COLO668 (cell line): ENCODE measurements around the gene UGT1A3.

ENCODE experiments used
- DNase-seq: peaks from one replicate; lab custom pipeline; 2025; ENCODE audit not compliant: unreplicated experiment; lab: John Stamatoyannopoulos, UW

Gene UGT1A3

DNA sequence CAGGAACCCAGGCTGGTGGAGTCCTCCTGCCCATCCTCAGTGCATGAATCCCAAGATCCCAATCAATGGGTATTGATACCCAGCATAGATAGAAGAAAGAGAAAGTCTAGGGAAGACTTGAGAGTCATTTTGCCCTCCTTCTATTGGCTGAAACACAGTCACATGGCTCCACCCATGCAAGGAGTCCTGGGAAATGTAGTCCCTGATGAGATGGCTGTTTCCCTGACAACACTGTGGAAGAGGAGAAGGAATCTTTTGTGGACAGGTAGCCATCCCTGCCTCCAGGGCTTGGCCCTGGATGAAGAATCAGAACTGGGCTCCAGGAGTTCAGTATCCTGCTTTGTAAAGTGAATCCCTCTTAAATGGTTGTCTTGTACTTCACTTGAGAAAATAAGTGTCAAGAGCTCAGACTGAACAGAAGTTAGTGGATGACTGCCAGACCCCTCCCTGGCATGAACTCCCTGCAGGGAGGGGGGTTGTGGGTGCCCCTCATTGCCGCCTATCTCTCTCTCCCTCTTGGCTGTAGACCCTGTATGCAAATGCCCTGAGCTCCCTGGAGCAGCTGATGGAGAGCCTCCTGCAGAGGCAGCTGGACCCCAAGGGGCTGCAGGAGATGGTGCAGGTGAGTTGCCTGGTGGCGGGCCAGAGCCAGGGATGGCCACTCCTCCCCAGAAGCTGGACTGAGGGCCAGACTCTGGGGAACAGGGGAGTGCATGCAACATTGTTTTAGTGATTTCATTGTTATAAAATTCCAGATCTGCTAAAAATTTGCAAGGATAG, 85.4 kb downstream of the UGT1A3 start:
- no peak for DNase-seq

DNA sequence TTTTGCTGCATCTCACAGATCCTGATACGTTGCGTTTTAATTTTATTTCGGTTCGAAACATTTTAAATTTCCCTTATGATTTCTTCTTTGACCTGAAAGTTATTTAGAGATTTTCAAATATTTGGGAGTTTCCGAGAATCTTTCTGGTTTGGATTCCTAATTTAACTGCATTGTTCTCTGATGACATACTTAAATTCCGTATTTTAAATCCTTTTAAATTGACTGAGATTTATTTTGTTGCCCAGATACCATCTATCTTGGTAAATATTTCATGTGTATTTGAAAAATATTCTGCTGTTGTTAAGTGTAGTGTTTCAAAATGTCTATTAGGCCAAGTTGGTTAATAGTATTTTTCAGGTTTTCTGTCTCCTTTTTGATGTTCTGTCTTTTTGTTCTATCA, 87.0 kb downstream of the UGT1A3 start:
- DNase-seq, result no peak

DNA sequence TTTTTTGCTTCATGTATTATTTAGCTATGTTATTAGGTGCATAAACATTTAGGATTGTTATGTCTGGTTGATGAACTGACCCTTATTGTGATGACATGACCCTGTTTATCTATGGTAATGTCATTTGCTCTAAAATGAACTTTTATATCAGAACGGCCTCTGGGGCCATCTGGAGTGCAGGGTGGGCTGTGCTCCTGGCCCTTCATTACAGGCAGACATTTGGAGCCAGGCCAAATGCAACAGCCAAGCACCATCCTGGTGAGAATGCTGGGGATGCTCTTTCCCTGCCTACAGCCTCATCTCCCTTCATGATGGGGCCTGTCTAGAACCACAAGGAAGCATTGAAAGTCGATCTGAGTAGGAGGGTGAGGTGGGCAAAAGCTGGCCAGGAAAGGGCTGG, 87.5 kb downstream of the UGT1A3 start:
- DNase-seq, result no peak

DNA sequence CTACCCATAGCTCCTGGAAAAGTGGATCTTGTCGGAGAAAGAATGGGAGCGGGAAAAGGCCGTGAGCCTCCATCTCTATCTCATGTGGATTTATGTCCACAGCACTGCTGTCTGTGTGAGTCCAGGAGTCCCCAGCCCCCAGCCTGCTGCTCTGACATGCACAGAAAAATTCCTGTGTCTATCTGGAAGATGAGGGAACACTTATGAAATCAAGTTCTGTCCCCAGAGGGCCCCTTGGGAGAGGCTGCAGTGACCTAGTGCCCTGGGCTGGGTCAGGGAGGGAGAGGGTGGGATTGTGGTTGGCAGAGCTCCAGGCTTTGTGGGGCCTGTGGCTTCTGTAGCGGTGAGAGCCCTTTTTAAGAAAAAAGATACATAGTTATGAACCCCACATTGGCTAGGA, 87.9 kb downstream of the UGT1A3 start:
- DNase-seq, result no peak

DNA sequence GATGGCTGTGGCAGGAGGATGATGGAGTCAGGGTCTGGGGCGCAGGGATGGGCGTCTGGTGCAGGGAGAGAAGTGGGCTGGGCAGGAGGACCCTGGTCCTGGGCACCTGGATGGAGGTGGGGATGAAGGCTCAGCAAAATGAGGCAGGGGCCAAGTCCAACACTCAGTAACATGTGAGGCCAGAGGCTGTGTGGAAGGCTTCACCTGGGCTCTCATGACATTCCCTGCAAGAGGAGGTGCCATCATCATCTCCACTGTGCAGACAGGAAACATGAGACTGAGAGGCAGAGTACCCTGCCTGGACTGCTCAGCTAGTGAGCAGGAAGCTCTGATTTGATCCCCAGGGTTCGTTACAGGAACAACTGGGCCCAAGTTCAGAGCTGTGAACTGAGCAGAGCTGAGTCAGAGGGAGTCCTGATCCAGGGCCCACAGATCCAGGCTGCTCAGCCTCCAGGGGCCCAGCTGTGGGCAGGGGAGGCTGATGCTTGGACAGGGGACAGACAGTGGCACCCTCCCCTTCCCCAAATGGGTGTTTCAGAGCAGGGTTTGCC, 88.6 kb downstream of the UGT1A3 start:
- DNase-seq, result no peak

DNA sequence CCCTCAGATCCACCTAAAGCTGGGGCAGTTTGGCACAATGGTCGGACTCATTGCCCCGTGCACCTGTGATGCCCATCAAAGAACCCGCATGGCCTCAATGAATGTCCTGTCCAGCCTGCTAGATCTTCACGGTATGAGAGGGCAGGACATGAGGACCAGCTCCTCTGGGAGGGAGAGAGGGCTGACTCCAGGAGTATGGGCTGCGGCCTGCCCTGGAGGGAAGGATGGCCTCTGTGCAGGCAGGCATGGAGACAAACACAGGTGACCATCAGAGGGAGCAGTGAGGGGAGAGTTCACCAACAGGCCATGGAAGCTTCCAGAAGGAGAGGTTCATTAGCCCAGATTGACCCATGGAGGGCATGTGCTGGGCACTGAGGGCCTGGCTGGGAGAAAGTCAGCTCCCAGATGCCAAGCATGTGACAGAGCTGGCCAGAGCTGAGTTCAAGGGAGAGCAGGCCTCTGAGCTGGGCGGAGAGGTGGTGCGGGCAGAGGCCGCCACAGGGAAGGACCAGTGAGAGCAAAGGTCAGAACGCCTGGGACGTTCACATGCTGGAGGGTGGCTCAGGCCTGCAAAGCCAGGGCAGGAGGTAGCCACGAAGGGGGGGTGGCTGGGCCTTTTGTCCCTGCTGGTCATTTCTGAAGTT, 89.3 kb downstream of the UGT1A3 start:
- no peak for DNase-seq

DNA sequence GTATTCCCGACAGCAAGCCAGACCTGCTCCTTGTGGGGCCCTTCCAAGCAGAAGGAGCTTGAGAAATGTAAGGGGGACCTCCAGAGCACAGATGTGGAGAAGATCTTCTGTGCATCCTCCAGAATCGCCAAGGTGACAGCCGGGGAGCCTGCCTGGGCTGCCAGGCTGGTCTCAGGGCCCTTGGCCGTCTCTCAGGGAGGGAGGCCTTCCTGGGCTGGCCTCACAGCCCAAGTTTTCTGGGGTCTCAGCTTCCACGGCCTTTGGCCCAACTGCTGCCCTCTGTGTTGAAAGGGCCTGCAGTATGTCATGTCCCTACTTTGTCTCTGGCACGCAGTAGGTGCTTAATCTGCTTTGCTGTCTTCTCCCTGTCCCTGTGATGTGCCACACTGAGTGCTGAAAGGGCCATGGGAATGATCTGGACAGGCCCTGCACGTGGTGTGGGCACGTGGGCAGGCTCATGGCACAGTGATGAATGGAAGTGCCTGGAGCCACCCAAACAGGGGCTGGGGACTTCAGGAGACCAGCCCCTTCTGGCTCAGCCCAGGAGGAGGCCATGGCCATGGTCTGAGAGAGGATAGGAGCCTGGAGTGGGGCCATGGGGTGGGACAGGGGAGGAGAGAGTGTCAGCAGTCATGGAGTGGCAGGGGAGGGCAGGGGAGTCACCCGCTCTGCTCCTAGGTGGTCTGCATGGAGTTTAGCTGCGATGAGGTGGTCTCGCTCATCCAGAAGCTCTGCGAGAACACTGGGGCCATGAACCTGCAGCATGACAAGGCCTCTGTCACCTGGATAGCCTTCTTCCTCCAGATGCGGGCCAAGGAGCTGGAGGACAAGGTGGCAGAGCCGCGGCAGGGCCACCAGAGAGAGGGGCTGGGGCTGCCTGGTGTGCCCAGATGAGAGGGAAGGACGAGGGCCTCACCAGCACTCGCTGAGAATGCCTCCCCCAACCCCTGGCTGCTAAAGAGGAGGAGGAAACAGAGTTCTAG, 90.1 kb downstream of the UGT1A3 start:
- no peak for DNase-seq

DNA sequence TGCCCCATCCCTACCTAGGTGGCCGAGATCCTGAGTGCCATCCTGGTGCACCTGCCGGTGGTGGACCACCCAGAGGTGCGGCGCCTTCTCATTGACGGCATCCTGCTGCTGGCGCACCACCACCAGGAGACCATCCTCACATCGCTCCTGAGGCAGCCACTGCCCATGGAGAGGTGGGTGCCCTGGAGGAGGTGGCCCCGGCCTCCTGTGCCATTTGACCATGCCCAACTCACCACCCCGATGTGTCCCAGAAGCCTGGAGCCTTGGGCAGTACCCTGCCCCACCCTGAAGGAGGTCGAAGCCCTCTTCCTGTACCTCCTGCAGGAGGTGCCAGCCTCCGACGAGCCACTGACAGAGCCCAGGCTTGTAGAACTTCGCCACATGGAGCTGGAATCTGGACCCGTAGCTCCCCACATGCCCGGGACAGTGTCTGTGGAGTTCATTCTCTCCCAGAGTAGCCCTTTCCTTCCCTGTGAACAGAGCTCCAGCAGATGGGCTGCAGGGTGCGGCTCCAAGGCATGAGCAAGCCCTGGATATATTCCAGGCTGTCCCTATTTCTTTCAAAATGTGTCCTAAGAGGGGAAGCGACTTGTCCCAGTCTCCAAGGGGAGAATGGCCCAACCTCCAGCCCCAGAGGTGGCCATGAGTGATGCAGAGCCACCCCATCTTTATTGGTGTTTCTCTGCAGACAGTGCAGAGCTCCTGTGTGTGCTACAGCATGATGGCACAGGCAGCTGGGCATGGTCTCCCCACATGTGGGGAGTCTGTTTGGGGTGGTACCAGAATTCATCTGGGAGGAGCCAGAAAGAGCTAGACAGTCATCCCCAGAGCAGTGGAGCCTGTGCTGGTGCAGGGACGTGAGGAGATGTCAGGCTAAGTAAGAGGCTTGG, 91.3 kb downstream of the UGT1A3 start:
- DNase-seq, result no peak

DNA sequence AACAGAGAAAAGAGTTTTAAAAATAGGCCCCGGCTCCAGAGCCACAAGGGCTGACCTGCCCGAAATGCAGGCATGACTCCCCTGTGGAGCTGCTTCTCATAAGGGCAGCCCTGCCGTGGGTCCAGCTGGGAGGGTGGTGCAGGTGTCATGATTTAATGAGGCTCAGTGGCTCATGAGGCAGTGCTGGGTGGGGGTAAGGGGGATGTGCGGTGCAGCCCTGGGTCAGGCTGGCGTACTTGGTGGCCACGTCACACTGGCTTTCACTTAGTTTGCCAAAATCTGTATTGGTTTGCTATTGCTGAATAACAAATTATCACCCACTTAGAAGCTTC, 91.9 kb downstream of the UGT1A3 start:
- no peak for DNase-seq

DNA sequence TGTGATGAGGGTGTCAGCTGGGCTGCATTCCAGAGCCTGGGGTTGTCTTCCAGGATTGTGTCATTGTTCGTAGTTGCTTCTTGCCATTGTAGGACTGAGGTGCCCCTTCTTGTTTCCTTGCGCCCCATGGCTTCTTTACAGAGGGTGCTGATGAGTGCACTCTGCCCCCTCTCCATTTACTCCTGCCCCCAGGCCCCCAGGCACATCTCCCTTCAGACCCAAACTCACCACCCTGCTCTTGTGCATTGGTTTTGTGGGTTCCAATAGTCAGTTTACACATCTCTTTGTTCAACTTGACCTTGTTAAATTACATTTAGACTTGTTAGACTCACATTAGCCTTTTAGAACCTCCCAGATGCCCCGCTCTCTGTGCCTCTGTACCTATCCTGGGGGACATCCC, 92.4 kb downstream of the UGT1A3 start:
- no peak for DNase-seq

DNA sequence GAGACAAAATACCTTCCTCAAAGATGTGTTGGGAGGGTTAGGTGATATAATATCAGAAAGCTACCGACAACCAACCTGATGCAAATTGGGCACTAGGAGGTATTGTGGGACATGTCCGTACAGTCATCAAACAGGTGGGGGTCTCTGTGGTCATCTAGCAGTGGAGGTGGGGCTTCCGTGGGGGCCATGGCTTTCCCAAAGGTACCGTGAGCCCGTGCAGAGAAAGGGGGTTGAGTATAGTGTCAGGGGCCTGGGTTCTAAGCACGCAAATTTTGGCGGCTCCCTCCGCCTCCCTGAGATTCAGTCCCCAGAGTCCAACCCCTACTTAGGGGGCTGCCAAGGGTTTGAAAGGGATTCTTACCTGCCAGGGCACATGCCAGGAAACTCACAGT, 92.9 kb downstream of the UGT1A3 start:
- DNase-seq, result no peak

DNA sequence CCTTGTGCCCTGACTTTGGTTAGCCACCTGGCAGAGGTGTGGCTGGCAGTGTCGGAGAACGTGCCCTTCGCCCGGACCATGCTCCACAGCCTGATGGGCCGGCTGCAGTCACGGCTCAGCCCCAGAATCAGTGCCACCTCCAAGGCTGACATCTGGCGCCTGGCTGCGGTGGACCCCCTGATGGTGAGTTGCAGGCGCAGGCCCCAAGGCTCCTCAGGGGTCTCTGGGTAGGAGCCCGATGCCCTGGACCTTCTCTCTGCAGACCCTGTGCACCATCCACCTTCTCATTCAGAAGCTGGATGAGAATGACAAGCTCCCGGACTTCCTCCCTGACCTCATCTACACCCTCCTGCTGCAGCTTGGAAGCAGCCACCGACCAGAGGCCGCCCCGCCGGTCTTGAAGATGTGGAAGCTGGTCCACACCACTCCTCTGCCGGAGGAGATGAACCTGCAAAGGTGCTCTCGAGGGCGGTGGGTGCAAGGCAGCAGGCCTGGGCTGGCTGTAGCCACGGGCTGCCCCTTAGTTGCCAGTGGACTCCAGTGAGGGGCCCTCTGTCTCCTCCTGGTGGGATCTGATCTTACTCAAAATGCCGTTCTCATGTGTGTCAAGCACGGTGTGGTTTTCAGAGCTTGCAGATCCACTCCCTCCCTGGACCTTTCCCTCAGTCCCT, 93.4 kb downstream of the UGT1A3 start:
- DNase-seq, result no peak
